Aorta (tissue), 5 donors: ENCODE data around the gene ABL2. TPM values are rescaled to one million over a fixed set of nuclear protein-coding genes. Genes with fewer than 3 reads are reported as not detected.

ENCODE experiments used
- ATAC-seq: fragments of 200-7000 bp; cut with Tn5 transposase; one replicate; pipeline ENCODE4 v1.9.1; 2022; ENCODE audit warnings: moderate library complexity; ENCODE audit not compliant: low FRiP score
- DNase-seq, 2 donors: peaks; one replicate each; pipeline ENCODE4 v3.0.0-alpha.2; 2020
- H3K27ac ChIP-seq, 2 donors: one replicate each; pipeline ENCODE4 v1.5.1; 2013; ENCODE audit warnings: low read length in 2 of 2, mild to moderate bottlenecking in 2 of 2, moderate library complexity in 2 of 2, control low read depth in 1 of 2, inconsistent platforms in 1 of 2, low read depth in 1 of 2
- H3K27me3 ChIP-seq, 2 donors: one replicate each; pipeline ENCODE4 v1.6.1; 2013; ENCODE audit warnings: control low read depth in 1 of 2, low read length in 1 of 2, mild to moderate bottlenecking in 1 of 2, moderate library complexity in 1 of 2; ENCODE audit not compliant: insufficient read depth in 2 of 2, control insufficient read depth in 1 of 2
- H3K36me3 ChIP-seq, 2 donors: one replicate each; pipeline ENCODE4 v1.6.1; 2013; ENCODE audit warnings: control low read depth in 1 of 2, low read length in 1 of 2, mild to moderate bottlenecking in 1 of 2; ENCODE audit not compliant: insufficient read depth in 2 of 2, control insufficient read depth in 1 of 2
- H3K4me1 ChIP-seq, 2 donors: one replicate each; pipeline ENCODE4 v1.6.1; 2013; ENCODE audit warnings: low read length in 2 of 2, control low read depth in 1 of 2, mild to moderate bottlenecking in 1 of 2, moderate library complexity in 1 of 2; ENCODE audit not compliant: insufficient read depth in 2 of 2, control insufficient read depth in 1 of 2
- H3K4me3 ChIP-seq, 2 donors: one replicate each; pipeline ENCODE4 v1.5.1; 2013; ENCODE audit warnings: low read length in 2 of 2, control low read depth in 1 of 2, mild to moderate bottlenecking in 1 of 2
- H3K9me3 ChIP-seq: one replicate; pipeline ENCODE4 v1.6.1; 2013; ENCODE audit warnings: mild to moderate bottlenecking, low read length; ENCODE audit not compliant: control insufficient read depth
- WGBS, 2 donors: extraction: QIAGEN DNeasy Blood & Tissue Kit; methylation state at CpG; one replicate each; pipeline ENCODE4 v1.1.7; 2013; 5-methylcytosine and 5-hydroxymethylcytosine counted together
- intact Hi-C, 2 donors: fragments of 100-400 bp; cut with DNase I; formaldehyde crosslinking; loops; one replicate each; pipeline versions ENCODE4 v1.14.2 to v1.15.0; 2022
- polyA plus RNA-seq, 2 donors: library from polyadenylated mRNA; stranded (reverse); fragments of 200-250 nt; gene quantifications; one replicate each; pipeline ENCODE4 v1.2.3, GENCODE V29; 2013
- total RNA-seq, 2 donors: library from RNA; stranded (reverse); fragmentation: NEBNext Ultra II Directional; extraction: Animal tissue kit (Norgen Biotek cat#: 25700); gene quantifications; one replicate each; pipeline ENCODE4 v1.2.1, GENCODE V29; 2021
- donor health status: healthy with polysubstance abuse.
- donor health status: Bipolar disorder and iron deficiency.
- donor health status: DM: no; HTN: no; CAD: no.
- donor health status: DM: no; HTN: no; CAD: no.
- donor health status: DM: yes; HTN: yes; CAD: no.

Gene ABL2
- total and polyA plus RNA-seq, 4 donors = 2.4 to 58.5 (median 31.2) TPM

- peak overlapping the region in 1 of 2 donors; percentile 66 for H3K27ac ChIP-seq
- ATAC-seq (peak; percentile 50), DNase-seq (peak in 1 of 2 donors; percentile 74)
- H3K36me3 ChIP-seq = peaks cover 4 to 7% of the 10 kb centered on the region in 2 donors
- no peaks in the 10 kb centered on the region for H3K27me3 ChIP-seq
- intact Hi-C loops = loop anchor here in 1 of 2 donors (5.0 kb wide), 1 partner anchor 101 kb away; no protein-coding TSS in a partner anchor
- H3K4me3 ChIP-seq = no peak overlapping the region
- no peaks in the 10 kb centered on the region for H3K9me3 ChIP-seq
- no peaks in the 10 kb centered on the region for H3K4me1 ChIP-seq
- 44 to 47% methylated on average over 5 of the region's 5 CpGs for WGBS, 2 donors
Observed at GRCh38 chr1:179091691-179092165, 137.7 kb downstream of the ABL2 start.

- DNase-seq = no peak
- no peak for ATAC-seq
- intact Hi-C loops = loop anchor here in 1 of 2 donors (5.0 kb wide), 1 partner anchor 101 kb away; no protein-coding TSS in a partner anchor
- WGBS, 2 donors = 59 to 60% methylated on average over 4 of the region's 4 CpGs
- Histone ChIP-seq H3K4me1 (no peaks in the 10 kb centered on the region), H3K27ac (peak overlapping the region in 1 of 2 donors; percentile 66), H3K4me3 (no peak overlapping the region), H3K9me3 (no peaks in the 10 kb centered on the region), H3K27me3 (no peaks in the 10 kb centered on the region), H3K36me3 (peaks cover 4 to 7% of the 10 kb centered on the region in 2 donors)
Observed at GRCh38 chr1:179090923-179091322, 138.6 kb downstream of the ABL2 start.

DNA sequence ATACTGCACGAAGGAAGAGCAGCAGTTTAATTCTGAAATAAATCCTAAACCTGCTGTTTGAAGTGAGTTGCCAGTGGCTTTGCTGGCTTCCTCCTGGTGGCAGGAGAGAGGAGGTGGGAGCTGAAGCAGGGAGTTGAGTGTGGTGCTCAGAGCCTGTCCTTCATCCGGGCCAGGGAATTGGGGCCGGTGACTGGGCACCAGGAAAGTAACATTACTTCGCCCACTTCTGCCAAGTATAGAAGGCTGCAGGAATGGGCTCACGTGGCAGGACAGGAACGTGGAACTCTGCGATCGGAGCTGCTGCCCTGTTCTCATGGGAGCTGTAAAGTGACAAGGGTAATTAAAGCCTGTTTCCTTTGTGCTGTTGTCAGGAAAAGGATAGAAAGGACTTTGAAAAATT is 139.0 kb downstream of the ABL2 start:
- Histone ChIP-seq H3K4me3 (no peak overlapping the region), H3K9me3 (no peaks in the 10 kb centered on the region), H3K27ac (peak overlapping the region in 1 of 2 donors; percentile 66), H3K27me3 (no peaks in the 10 kb centered on the region), H3K36me3 (peaks cover 4 to 6% of the 10 kb centered on the region in 2 donors), H3K4me1 (no peaks in the 10 kb centered on the region)
- WGBS, 2 donors = 4 to 11% methylated on average over 8 of the region's 8 CpGs
- DNase-seq = peak; percentile 66 to 84
- ATAC-seq = peak; percentile 51
- intact Hi-C loops = loop anchor here in 1 of 2 donors (5.0 kb wide), 1 partner anchor 102 kb away; no protein-coding TSS in a partner anchor

DNA sequence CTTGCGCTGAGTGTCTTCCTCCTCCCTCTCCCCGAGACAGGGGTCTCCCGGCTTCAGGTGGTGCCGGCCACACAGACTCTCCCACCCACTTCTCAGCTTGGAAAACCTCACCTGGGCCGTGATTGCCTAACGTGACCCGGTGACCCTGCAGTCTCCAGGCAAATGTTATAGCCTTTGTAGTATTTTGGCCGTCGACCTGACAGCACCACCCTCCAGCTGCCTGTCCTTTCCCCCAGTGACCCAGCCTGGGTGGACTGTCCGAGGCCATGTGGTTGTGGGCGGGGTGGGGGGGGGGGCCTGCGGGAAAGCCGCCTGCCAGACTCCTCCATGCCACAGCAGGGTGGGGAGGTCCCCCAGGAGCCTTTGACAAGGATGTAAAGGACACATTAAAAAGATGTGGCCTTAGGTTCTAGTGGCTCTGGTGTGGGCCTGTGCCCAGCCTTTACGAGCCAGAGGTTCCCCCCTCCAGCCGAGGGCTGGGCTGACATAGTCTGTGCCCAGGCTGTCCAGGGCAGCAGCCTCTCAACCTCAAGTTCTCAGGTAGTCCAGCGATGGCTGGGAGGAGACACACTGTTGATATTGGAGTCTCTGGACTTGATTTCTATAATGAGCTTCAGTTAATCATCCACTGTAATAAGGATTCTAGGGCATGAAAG is 139.5 kb downstream of the ABL2 start:
- H3K36me3 ChIP-seq = peaks cover under 1 to 6% of the 10 kb centered on the region in 2 donors
- ATAC-seq = no peak
- intact Hi-C loops = loop anchor here in 1 of 2 donors (5.0 kb wide), 1 partner anchor 102 kb away; no protein-coding TSS in a partner anchor

DNA sequence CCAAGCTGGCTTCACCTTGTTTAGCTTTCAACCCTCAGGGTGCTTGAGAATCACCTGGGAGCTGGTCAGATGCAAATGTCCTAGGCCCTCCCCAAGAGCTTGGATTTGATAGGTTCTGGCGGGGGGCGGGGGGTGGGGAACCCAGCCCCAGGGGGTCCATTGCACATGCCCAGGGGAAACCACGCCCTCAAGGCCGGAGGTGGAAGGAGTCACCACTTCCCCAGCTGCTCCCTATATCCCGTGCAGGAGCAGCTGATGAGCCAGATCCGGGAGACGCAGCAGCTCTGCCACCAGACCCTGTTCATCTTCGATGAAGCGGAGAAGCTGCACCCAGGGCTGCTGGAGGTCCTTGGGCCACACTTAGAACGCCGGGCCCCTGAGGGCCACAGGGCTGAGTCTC is 141.8 kb downstream of the ABL2 start:
- Histone ChIP-seq H3K9me3 (no peaks in the 10 kb centered on the region), H3K4me3 (no peak overlapping the region), H3K27ac (no peak overlapping the region), H3K4me1 (peaks cover 0 to 3% of the 10 kb centered on the region in 2 donors), H3K27me3 (no peaks in the 10 kb centered on the region), H3K36me3 (no peaks in the 10 kb centered on the region)
- no peak for DNase-seq
- intact Hi-C loops = no loop called here
- 70 to 79% methylated on average over 11 of the region's 11 CpGs for WGBS, 2 donors
- no peak for ATAC-seq

More for the DNA sequence above, 139.5 kb downstream of the ABL2 start:
- H3K4me3 ChIP-seq = no peak overlapping the region
- peak overlapping the region in 1 of 2 donors; percentile 53 for H3K27ac ChIP-seq
- no peaks in the 10 kb centered on the region for H3K27me3 ChIP-seq
- no peaks in the 10 kb centered on the region for H3K9me3 ChIP-seq
- DNase-seq = no peak
- no peaks in the 10 kb centered on the region for H3K4me1 ChIP-seq
- WGBS, 2 donors = 61 to 66% methylated on average over 16 of the region's 16 CpGs

DNA sequence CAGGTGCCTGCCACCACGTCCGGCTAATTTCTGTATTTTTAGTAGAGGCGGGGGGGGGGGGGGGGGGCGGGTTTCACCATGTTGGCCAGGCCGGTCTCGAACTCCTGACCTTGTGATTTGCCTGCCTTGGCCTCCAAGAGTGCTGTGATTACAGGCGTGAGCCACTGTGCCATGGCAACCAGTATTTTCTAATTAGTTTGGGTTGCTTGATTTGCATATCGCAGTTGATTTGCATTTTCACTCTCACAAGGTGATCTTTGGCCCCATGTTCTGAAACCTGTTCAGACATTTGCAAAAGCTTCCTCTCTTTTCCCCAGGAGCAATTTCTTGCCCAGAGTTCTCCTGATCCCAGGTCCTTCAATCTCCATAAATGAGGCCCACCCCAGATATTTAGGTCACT is 145.9 kb downstream of the ABL2 start:
- intact Hi-C loops = loop anchor here (2.0 to 5.0 kb wide), 5 partner anchors 39 to 284 kb away; partner anchors contain the start of genes AXDND1 (in 1 of the 2) and SOAT1 (in 1 of the 2)
- no peak for DNase-seq
- H3K27ac ChIP-seq = no peak overlapping the region
- ATAC-seq = no peak
- H3K4me3 ChIP-seq = no peak overlapping the region
- H3K4me1 ChIP-seq = peaks cover 0 to 3% of the 10 kb centered on the region in 2 donors
- 68 to 79% methylated on average over 6 to 8 of the region's 8 CpGs for WGBS, 2 donors
- H3K27me3 ChIP-seq = no peaks in the 10 kb centered on the region
- no peaks in the 10 kb centered on the region for H3K36me3 ChIP-seq
- H3K9me3 ChIP-seq = no peaks in the 10 kb centered on the region

- DNase-seq (no peak), ATAC-seq (no peak)
- Histone ChIP-seq H3K4me1 (peaks cover 0 to 3% of the 10 kb centered on the region in 2 donors), H3K27me3 (no peaks in the 10 kb centered on the region), H3K36me3 (no peaks in the 10 kb centered on the region), H3K27ac (no peak overlapping the region), H3K9me3 (no peaks in the 10 kb centered on the region), H3K4me3 (peak overlapping the region; percentile 44 to 80)
- 0 to 3% methylated on average over 3 of the region's 3 CpGs for WGBS, 2 donors
- intact Hi-C loops = loop anchor here (2.0 to 5.0 kb wide), 5 partner anchors 39 to 284 kb away; partner anchors contain the start of genes AXDND1 (in 1 of the 2) and SOAT1 (in 1 of the 2)
Observed at GRCh38 chr1:179082999-179083335, 146.5 kb downstream of the ABL2 start.

- intact Hi-C loops = loop anchor here (2.0 to 5.0 kb wide), 5 partner anchors 40 to 285 kb away; partner anchors contain the start of genes AXDND1 (in 1 of the 2) and SOAT1 (in 1 of the 2)
- ATAC-seq = peak; percentile 37
- H3K9me3 ChIP-seq = no peaks in the 10 kb centered on the region
- H3K27ac ChIP-seq = peak overlapping the region in 1 of 2 donors; percentile 54
- H3K4me1 ChIP-seq = peaks cover 0 to 3% of the 10 kb centered on the region in 2 donors
- peak; percentile 60 to 82 for DNase-seq
- 0 to 1% methylated on average over 37 to 52 of the region's 52 CpGs for WGBS, 2 donors
- H3K4me3 ChIP-seq = peak overlapping the region; percentile 44 to 80
- H3K27me3 ChIP-seq = no peaks in the 10 kb centered on the region
- H3K36me3 ChIP-seq = no peaks in the 10 kb centered on the region
Observed at GRCh38 chr1:179082333-179082998, 147.0 kb downstream of the ABL2 start.
